H9 (cell line): ENCODE measurements around the gene SLC47A2. TPM values are rescaled to one million over a fixed set of nuclear protein-coding genes. Genes with fewer than 3 reads are reported as not detected.
A peak's percentile ranks its signal among the peaks of the same experiment; 100 is the strongest.

ENCODE experiments used
- DNase-seq: peaks from one replicate; pipeline ENCODE4 v3.0.0-alpha.2; 2017
- H2AFZ ChIP-seq: one replicate; pipeline ENCODE4 v1.6.1; 2013; ENCODE audit warnings: mild to moderate bottlenecking, low read length, control low read depth, moderate library complexity
- H2AK5ac ChIP-seq: 2 replicates; pipeline ENCODE4 v1.6.1; 2013; ENCODE audit warnings: low read length, control low read depth, mixed read lengths; ENCODE audit not compliant: insufficient read length
- H2BK120ac ChIP-seq: one replicate; pipeline ENCODE4 v1.6.1; 2013; ENCODE audit warnings: low read depth, mild to moderate bottlenecking, low read length, control low read depth, inconsistent platforms; ENCODE audit not compliant: poor library complexity, severe bottlenecking
- H2BK12ac ChIP-seq: 2 replicates; pipeline ENCODE4 v1.6.1; 2013; ENCODE audit warnings: low read length, control low read depth, mixed read lengths, low read depth; ENCODE audit not compliant: insufficient read length
- H2BK15ac ChIP-seq: 2 replicates; pipeline ENCODE4 v1.6.1; 2013; ENCODE audit warnings: low read depth, low read length, control low read depth
- H2BK20ac ChIP-seq: one replicate; pipeline ENCODE4 v1.6.1; 2013; ENCODE audit warnings: low read depth, mild to moderate bottlenecking, low read length, control low read depth, inconsistent platforms; ENCODE audit not compliant: poor library complexity, severe bottlenecking
- H2BK5ac ChIP-seq: 2 replicates; pipeline ENCODE4 v1.6.1; 2013; ENCODE audit warnings: low read length, control low read depth, mixed read lengths; ENCODE audit not compliant: insufficient read length
- H3K14ac ChIP-seq: 2 replicates; pipeline ENCODE4 v1.6.1; 2013; ENCODE audit warnings: low read length, control low read depth; ENCODE audit not compliant: insufficient read depth
- H3K18ac ChIP-seq: 2 replicates; pipeline ENCODE4 v1.6.1; 2013; ENCODE audit warnings: low read depth, mild to moderate bottlenecking, mixed read lengths, low read length, control low read depth; ENCODE audit not compliant: insufficient read length
- H3K23ac ChIP-seq: 2 replicates; pipeline ENCODE4 v1.6.1; 2013; ENCODE audit warnings: low read length, control low read depth, mixed read lengths, low read depth; ENCODE audit not compliant: insufficient read length
- H3K23me2 ChIP-seq: 2 replicates; pipeline ENCODE4 v1.6.1; 2013; ENCODE audit warnings: low read depth, mild to moderate bottlenecking, mixed read lengths, low read length, control low read depth; ENCODE audit not compliant: insufficient read length, poor library complexity, severe bottlenecking
- H3K27ac ChIP-seq: 2 replicates; pipeline ENCODE4 v1.5.1; 2013; ENCODE audit warnings: low read length, control low read depth, mixed read lengths, low read depth; ENCODE audit not compliant: insufficient read length
- H3K27me3 ChIP-seq: 2 replicates; pipeline ENCODE4 v1.6.1; 2013; ENCODE audit warnings: low read length, control low read depth, inconsistent platforms; ENCODE audit not compliant: insufficient read depth
- H3K4ac ChIP-seq: 2 replicates; pipeline ENCODE4 v1.6.1; 2013; ENCODE audit warnings: low read depth, mild to moderate bottlenecking, control low read depth, inconsistent platforms, low read length, moderate library complexity
- H3K4me1 ChIP-seq: 2 replicates; pipeline ENCODE4 v1.6.1; 2013; ENCODE audit warnings: low read length, control low read depth, inconsistent platforms; ENCODE audit not compliant: insufficient read depth
- H3K4me2 ChIP-seq: 2 replicates; pipeline ENCODE4 v1.6.1; 2013; ENCODE audit warnings: low read length, control low read depth, mixed read lengths; ENCODE audit not compliant: insufficient read length, insufficient read depth
- H3K56ac ChIP-seq: 2 replicates; pipeline ENCODE4 v1.6.1; 2013; ENCODE audit warnings: low read depth, mild to moderate bottlenecking, mixed read lengths, low read length, control low read depth; ENCODE audit not compliant: insufficient read length
- H3K79me1 ChIP-seq: 2 replicates; pipeline ENCODE4 v1.6.1; 2013; ENCODE audit warnings: low read depth, mild to moderate bottlenecking, moderate library complexity, low read length, control low read depth, inconsistent platforms; ENCODE audit not compliant: insufficient read depth, poor library complexity, severe bottlenecking
- H3K79me2 ChIP-seq: 2 replicates; pipeline ENCODE4 v1.6.1; 2013; ENCODE audit warnings: low read length, control low read depth, inconsistent platforms; ENCODE audit not compliant: insufficient read depth
- H3K9ac ChIP-seq: 2 replicates; pipeline ENCODE4 v1.6.1; 2013; ENCODE audit warnings: low read length, control low read depth, mixed read lengths; ENCODE audit not compliant: insufficient read length; ENCODE audit errors: extremely low read depth
- H3K9me3 ChIP-seq: one replicate; pipeline ENCODE4 v1.6.1; 2013; ENCODE audit warnings: low read depth, low read length, inconsistent platforms; ENCODE audit not compliant: control insufficient read depth
- H3T11ph ChIP-seq: one replicate; pipeline ENCODE4 v1.6.1; 2013; ENCODE audit warnings: mild to moderate bottlenecking, low read length, control low read depth, inconsistent platforms
- H4K20me1 ChIP-seq: one replicate; pipeline ENCODE4 v1.6.1; 2013; ENCODE audit not compliant: control insufficient read depth, insufficient read length, insufficient read depth
- H4K5ac ChIP-seq: 2 replicates; pipeline ENCODE4 v1.6.1; 2013; ENCODE audit warnings: low read depth, mild to moderate bottlenecking, mixed read lengths, low read length, control low read depth; ENCODE audit not compliant: insufficient read length
- H4K8ac ChIP-seq: replicated peaks from 2 replicates; pipeline ENCODE4 v1.6.1; 2013; ENCODE audit warnings: low read length, control low read depth, mixed read lengths, low read depth; ENCODE audit not compliant: insufficient read length
- H4K91ac ChIP-seq: 2 replicates; pipeline ENCODE4 v1.6.1; 2013; ENCODE audit warnings: low read depth, mild to moderate bottlenecking, moderate library complexity, mixed read lengths, low read length, control low read depth; ENCODE audit not compliant: insufficient read length
- H3K27ac Mint-ChIP-seq, 3 experiments: 2 replicates in 2 of 3; 3 replicates in 1 of 3; pipeline ENCODE4 v1.8.0; 2020 to 2021; ENCODE audit warnings: mixed read lengths in 3 of 3, mild to moderate bottlenecking in 1 of 3, moderate library complexity in 1 of 3
- H3K27me3 Mint-ChIP-seq: 2 replicates; pipeline ENCODE4 v1.8.0; 2021; ENCODE audit warnings: low read depth, mild to moderate bottlenecking, moderate library complexity, mixed read lengths
- H3K36me3 Mint-ChIP-seq, 3 experiments: 2 replicates in 2 of 3; 3 replicates in 1 of 3; pipeline ENCODE4 v1.8.0; 2020 to 2021; ENCODE audit warnings: low read depth in 3 of 3, mixed read lengths in 3 of 3; ENCODE audit not compliant: insufficient read depth in 1 of 3
- H3K4me1 Mint-ChIP-seq, 2 experiments: 2 replicates each; pipeline ENCODE4 v1.8.0; 2020; ENCODE audit warnings: mixed read lengths in 2 of 2
- H3K4me3 Mint-ChIP-seq, 2 experiments: 2 replicates in 1 of 2; 3 replicates in 1 of 2; pipeline ENCODE4 v1.8.0; 2020 to 2021; ENCODE audit warnings: mild to moderate bottlenecking in 2 of 2, mixed read lengths in 2 of 2, moderate library complexity in 1 of 2
- H3K9me3 Mint-ChIP-seq, 2 experiments: 2 replicates in 1 of 2; 3 replicates in 1 of 2; pipeline ENCODE4 v1.8.0; 2020; ENCODE audit warnings: mild to moderate bottlenecking in 2 of 2, mixed read lengths in 2 of 2, moderate library complexity in 1 of 2
- WGBS: extraction: QIAGEN DNeasy Blood & Tissue Kit; methylation state at CpG from one replicate; pipeline ENCODE4 v1.1.7; 2013; ENCODE audit warnings: missing lambda C conversion rate, low lambda C conversion rate, mixed read lengths; ENCODE audit not compliant: insufficient read length; ENCODE audit errors: extremely low coverage; 5-methylcytosine and 5-hydroxymethylcytosine counted together
- total RNA-seq: library from RNA; stranded (reverse); gene quantifications from 2 replicates; pipeline ENCODE4 v1.2.1, GENCODE V29; 2021
- TF ChIP-seq, protein P1 (sequence below): fragments of 200-600 bp; sonication (generic); conservative IDR thresholded peaks from 3 replicates; pipeline ENCODE4 v1.8.0; 2021; ENCODE audit warnings: antibody characterized with exemption, mild to moderate bottlenecking

The SLC47A2 gene
- total RNA-seq, 1 experiment from 2014 or later: not detected

DNA sequence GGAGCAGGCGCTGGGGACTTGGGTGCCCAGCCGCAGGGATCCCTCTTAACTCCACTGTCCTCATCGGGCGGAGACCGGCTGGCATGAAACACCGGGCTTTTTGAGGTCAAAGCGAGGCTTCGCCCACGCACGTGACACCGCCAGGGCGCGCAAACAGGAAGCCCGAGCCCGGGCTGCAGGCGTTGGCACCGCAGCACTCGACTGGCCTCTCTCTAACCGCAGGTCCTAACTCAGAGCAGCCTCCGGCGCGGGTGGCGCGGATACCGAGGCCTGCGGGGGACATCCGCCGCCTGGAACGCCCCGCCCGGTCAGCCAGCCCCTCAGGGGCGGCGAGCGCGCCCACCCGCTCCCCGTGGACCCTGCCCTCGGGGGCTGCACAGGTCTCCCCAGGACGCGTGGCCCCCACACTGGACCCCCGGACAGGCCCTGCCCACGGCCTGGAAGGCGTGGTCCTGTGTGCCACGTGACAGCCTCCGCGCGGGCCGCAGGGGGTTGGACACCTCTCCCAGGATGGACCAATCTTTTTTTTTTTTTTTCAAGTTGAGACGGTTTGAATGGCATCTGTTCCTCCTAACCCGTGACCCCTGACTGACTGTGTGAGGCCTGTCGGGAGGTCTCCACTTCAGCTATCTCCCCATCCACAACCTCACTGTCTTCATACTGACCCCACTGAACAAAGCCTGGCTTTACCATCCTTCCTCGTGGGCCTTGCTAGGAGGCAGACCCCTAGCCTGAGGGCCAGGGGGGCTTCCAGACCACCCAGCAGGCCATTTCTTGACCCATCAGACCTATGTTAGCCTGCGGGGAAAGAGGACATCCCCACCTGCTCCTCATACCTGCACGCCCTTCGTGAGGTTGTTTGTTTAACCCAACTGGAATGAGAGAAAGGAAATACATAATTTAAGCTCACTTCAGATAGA lies 8.4 kb upstream of the SLC47A2 start:
- Histone ChIP-seq H3T11ph (no peak overlapping the region), H3K18ac (no peak overlapping the region), H3K79me2 (no peaks in the 10 kb centered on the region), H3K9ac (no peak overlapping the region), H3K27me3 (no peaks in the 10 kb centered on the region), H2BK5ac (no peak overlapping the region), H2BK20ac (no peak overlapping the region), H3K27ac (no peak overlapping the region), H4K8ac (no peak overlapping the region), H3K4me1 (no peaks in the 10 kb centered on the region), H3K4me2 (no peak overlapping the region), H2AK5ac (no peak overlapping the region), H4K5ac (no peak overlapping the region), H2BK15ac (no peak overlapping the region), H3K4ac (no peak overlapping the region), H2BK12ac (no peak overlapping the region), H3K79me1 (no peaks in the 10 kb centered on the region), H3K23ac (no peak overlapping the region), H4K91ac (no peak overlapping the region), H2BK120ac (no peak overlapping the region), H3K23me2 (no peaks in the 10 kb centered on the region), H2AFZ (no peak overlapping the region), H4K20me1 (no peaks in the 10 kb centered on the region), H3K9me3 (no peaks in the 10 kb centered on the region), H3K56ac (no peak overlapping the region), H3K14ac (no peak overlapping the region)
- H3K9me3 Mint-ChIP-seq: no peaks in the 10 kb centered on the region
- peaks cover 2% of the 10 kb centered on the region for H3K27me3 Mint-ChIP-seq
- WGBS: no CpG with 5 or more reads among the region's 55 CpGs
- peaks cover 0 to 8% of the 10 kb centered on the region in 2 experiments; a peak in 3 of 4 replicates for H3K4me1 Mint-ChIP-seq
- no peaks in the 10 kb centered on the region for H3K36me3 Mint-ChIP-seq
- H3K27ac Mint-ChIP-seq: no peak overlapping the region
- H3K4me3 Mint-ChIP-seq: no peak overlapping the region
- peak; percentile 28 for DNase-seq
- TF ChIP-seq, protein P1, sequence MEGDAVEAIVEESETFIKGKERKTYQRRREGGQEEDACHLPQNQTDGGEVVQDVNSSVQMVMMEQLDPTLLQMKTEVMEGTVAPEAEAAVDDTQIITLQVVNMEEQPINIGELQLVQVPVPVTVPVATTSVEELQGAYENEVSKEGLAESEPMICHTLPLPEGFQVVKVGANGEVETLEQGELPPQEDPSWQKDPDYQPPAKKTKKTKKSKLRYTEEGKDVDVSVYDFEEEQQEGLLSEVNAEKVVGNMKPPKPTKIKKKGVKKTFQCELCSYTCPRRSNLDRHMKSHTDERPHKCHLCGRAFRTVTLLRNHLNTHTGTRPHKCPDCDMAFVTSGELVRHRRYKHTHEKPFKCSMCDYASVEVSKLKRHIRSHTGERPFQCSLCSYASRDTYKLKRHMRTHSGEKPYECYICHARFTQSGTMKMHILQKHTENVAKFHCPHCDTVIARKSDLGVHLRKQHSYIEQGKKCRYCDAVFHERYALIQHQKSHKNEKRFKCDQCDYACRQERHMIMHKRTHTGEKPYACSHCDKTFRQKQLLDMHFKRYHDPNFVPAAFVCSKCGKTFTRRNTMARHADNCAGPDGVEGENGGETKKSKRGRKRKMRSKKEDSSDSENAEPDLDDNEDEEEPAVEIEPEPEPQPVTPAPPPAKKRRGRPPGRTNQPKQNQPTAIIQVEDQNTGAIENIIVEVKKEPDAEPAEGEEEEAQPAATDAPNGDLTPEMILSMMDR: no peak
